Anterior cingulate cortex (tissue), 58 donors: ENCODE data around the gene KCTD19.

ENCODE experiments used
- DNase-seq, 58 donors: peaks; one replicate each; lab custom pipeline; 2025; lab: John Stamatoyannopoulos, UW

The KCTD19 gene

GRCh38 chr16:67284699-67285646 is 41.6 kb downstream of the KCTD19 start:
- peak in 11 of 58 donors; percentile 6 to 40 (median 20) for DNase-seq

DNA sequence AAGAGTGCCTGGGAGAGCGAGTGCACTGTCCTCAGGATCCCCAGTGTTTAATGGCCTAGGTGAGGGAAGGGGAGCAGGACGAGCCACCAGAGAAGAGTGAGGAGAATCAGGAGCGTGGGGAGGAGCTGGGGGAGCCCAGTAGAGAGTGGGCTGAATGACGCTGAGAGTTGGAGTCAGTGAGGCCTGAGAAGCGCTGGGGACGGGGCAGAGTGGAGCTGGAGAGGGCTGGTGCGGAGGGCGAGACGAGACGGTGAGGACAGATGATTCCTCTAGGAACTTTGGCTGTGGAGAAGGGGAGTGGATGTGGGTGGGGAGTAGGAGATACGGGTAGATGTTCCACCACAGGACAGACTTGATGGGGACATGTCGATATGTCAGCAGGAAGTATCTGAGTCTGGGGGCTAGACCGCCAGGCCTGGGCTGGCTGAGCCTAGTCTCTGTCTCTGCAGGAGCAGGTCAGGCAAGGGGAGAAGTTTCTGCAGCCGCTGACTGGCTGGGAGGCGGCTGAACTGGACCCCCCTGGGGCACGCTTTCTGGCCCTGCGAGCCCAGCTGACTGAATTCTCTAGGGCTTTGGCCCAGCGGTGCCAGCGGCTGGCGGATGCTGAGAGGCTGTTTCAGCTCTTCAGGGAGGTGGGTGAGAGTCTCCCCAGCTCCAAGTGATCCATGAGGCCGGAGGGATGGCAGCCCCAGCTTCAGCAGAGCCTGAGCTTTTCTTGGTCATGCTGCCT is 42.5 kb downstream of the KCTD19 start:
- no peak for DNase-seq

- no peak for DNase-seq
These were observed 43.3 kb downstream of the KCTD19 start for GRCh38 chr16:67283039-67283825.

DNA sequence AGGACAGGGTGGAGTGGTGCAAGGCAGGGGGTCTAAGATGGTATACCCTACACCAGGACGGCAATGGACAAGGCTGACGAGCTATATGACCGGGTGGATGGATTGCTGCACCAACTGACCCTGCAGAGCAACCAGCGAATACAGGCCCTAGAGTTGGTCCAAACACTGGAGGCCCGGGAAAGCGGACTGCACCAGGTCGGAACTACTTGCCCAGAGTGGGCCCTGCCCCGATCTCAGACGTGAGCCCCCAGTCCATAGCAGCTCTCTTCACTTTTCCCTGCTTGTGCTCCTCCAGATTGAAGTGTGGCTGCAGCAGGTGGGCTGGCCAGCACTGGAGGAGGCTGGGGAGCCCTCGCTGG is 44.1 kb downstream of the KCTD19 start:
- no peak for DNase-seq

GRCh38 chr16:67281536-67282446 is 44.8 kb downstream of the KCTD19 start:
- no peak for DNase-seq

- DNase-seq, result no peak
These were observed 46.2 kb downstream of the KCTD19 start for GRCh38 chr16:67280090-67281015.

DNA sequence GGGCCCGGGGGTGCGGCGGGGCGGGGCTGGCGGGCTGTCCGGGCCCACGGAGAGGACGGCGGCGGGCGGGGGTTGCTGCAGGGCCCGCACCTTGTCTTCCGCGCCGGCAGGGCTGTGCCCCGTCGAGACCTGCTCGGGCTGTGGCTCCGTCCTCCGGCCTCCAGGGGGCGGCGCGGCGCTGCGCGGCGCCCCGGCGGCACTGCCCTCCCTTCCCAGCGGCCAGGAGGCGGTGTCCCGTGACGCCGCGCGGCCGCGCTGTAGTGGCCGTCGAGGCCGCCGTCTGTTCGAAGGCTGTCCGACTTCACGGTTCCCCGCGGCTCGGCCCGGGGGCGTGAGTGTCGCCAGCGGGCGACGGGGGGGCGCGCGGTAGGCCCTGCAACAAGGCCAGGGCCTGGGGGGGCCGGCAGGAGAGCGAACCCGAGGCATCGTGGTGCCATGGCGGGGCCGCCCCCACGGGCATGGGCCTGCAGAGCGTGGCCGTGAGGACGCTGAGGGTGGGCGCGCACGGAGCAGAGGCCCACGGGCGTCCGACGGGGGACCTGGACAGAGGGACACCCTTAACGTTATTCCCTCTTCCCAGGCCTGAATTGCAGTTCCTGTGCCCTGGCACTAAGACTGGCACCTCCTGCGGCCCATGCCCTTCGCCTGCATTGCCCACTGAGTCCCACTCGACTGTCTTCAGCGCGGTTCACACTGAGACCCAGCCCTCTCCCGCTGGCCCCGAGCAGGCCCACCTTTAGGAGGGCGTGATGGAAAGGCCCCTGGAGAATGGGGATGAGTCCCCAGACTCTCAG is 47.0 kb downstream of the KCTD19 start, which contains the start of gene PLEKHG4:
PLEKHG4 (plus strand) TSS at position 237 of the 794 bp plus-strand sequence; CDS start at position 750, 513 bp downstream.
- DNase-seq, result peak in 21 of 58 donors; percentile 6 to 41 (median 17)

DNA sequence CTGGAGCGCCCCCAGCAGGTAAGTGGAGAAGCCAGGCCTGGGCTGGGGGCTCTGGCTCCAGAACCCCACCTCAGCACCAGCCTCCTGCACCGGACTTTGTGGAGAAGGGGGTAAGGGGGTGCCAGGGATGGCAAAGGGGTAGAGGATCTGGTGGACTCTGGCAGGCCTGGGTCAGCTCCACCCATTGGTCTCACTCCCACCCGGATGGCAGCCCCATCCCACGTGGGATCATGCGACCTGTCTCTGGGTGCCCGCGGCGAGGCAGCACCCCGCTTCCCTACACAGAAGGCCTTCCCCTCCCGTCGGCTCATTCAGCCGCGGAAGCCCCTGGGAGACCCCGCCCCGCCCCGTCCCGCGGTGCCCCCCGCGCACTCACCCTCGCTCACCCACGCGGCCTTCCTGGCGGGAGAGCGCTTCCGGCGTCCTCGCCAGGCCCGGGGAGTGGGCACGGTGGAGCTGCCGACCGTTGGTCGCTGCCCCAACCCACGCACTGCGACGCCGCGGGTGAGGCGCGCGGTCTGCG is 47.7 kb downstream of the KCTD19 start:
- DNase-seq, result peak in 1 of 58 donors; percentile 41

DNA sequence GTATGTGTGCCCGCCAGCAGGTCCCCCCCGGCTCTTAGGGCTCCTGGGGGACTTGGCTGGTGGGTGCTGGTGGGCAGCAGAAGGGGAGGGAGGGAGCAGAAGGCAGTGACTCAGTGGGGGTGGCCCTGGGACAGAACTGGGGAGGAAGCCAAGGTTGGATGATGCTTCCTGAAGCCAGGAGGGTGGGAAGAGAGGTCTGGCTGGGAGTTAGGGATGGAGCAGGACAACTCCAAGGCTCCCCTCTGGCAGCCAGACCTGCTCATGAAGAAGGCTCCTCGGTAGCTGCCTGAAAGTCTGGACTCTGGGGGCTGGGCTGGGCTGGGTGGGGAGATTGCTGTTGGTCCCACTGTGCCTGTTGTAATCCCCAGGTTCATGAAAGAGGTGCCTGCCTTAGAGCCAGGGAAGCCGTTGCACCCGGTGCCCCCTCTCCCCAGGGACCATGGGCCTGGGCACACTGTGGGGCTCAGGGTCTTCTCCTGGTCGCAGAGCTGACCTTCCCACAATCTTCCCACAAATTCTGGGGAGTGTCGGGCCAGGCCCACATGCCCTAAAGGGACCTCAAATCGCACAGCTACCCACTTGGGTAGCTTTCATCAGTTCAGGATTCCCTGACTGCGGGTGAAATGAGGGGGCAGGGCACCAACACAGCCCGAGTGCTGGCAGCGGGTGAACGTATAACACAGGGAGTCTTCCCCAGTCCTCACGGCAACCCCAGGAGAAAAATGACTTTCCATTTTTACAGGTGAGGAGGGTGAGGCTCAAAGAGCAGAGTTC is 48.4 kb downstream of the KCTD19 start:
- DNase-seq, result no peak

DNA sequence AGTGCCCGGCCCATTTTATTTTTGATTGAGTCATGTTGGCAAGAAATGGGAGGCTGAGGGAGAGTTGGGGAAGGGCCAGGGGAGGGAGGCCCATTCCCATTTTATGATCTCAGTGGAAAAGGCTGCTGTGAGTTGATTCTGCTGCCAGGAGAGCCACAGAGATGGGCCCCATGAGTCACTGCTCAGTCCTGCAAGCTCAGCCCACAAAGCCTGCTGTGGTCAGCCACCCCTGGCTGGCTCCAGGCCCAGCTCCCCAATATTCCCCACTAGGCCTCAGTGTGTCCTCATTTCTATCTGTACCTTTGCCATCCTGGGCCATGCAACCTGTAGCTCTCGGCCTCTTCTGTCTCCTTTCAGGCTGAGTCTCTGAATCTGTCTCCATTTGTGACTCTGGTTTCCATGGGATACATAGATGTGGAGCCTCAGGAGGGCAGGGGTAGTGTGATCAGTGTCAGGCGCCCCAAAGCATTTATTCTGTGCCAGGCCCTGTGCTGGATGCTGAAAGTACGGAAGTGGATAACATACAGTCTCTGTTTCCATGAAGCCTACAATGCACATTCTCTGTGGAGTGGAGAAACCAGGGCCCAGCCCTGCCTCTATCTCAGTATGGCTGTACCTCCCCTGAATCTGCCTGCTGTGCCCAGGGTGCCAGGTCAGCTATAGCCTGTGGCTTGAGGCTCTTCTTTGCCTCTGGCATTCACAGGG is 49.1 kb downstream of the KCTD19 start:
- peak in 1 of 58 donors; percentile 10 for DNase-seq

GRCh38 chr16:67275321-67275720 is 51.2 kb downstream of the KCTD19 start:
- no peak for DNase-seq

GRCh38 chr16:67271446-67271845 is 55.1 kb downstream of the KCTD19 start:
- no peak for DNase-seq

- DNase-seq, result no peak
These were observed 55.6 kb downstream of the KCTD19 start for GRCh38 chr16:67270931-67271338.

- DNase-seq, result no peak
These were observed 56.8 kb downstream of the KCTD19 start for GRCh38 chr16:67269766-67270165.

GRCh38 chr16:67268136-67268579 is 58.4 kb downstream of the KCTD19 start:
- DNase-seq, result no peak

DNA sequence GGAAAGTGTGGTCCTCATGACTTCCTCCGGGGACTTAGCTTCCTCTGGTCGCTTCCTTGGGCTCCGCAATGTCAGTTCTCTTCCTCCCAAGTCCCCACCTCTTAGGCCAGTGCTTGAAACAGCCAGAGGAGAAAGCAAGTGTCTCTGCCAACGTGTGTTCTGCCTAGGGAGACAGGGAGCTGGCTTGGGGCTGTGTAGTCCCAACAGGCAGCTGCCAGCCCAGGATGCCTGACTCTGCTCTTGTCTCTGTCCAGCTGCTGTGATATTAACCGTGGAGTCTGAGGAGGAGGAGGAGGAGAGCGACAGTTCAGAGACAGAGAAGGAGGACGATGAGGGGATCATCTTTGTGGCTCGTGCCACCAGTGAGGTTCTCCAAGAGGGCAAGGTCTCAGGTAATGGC is 60.7 kb downstream of the KCTD19 start:
- DNase-seq, result no peak
